ENCODE measurements around the gene PIGU. TPM values are rescaled to one million over a fixed set of nuclear protein-coding genes. Genes with fewer than 3 reads are reported as not detected.
"Not testable (repeated sequence)": the region's sequence is repeated elsewhere in the genome, so short reads cannot be mapped to it uniquely, and the experiment has no call there.

The PIGU gene
- 7.8 and 8.3 TPM in 2 replicates for total RNA-seq

GRCh38 chr20:34676642-34677373 is at the start of gene PIGU:
Gene PIGU, minus strand, starts transcription at chr20:34677092. Its CDS starts 7 bp downstream, at chr20:34677085.
- DNase-seq = peak; percentile 97

- DNase-seq = no peak
These were observed 47.3 kb upstream of the PIGU start for GRCh38 chr20:34724172-34724571.

- not testable (repeated sequence) for DNase-seq
These were observed 45.7 kb upstream of the PIGU start for GRCh38 chr20:34722560-34722959.

- peak; percentile 23 for DNase-seq
These were observed 43.4 kb upstream of the PIGU start for GRCh38 chr20:34720266-34720665.

GRCh38 chr20:34719242-34720017 is 42.5 kb upstream of the PIGU start:
- not testable (repeated sequence) for DNase-seq

- no peak for DNase-seq
These were observed 40.6 kb upstream of the PIGU start for GRCh38 chr20:34717230-34718095.

GRCh38 chr20:34716921-34717229 is 40.0 kb upstream of the PIGU start:
- no peak for DNase-seq

GRCh38 chr20:34715384-34715783 is 38.5 kb upstream of the PIGU start:
- DNase-seq = no peak

- not testable (repeated sequence) for DNase-seq
These were observed 37.1 kb upstream of the PIGU start for GRCh38 chr20:34713944-34714515.

- peak; percentile 96 for DNase-seq
These were observed 36.5 kb upstream of the PIGU start for GRCh38 chr20:34713194-34713943.

GRCh38 chr20:34712525-34713192 is 35.8 kb upstream of the PIGU start:
- DNase-seq = no peak

- no peak for DNase-seq
These were observed 35.0 kb upstream of the PIGU start for GRCh38 chr20:34711813-34712430.

- DNase-seq = no peak
These were observed 34.1 kb upstream of the PIGU start for GRCh38 chr20:34710861-34711574.

- no peak for DNase-seq
These were observed 33.6 kb upstream of the PIGU start for GRCh38 chr20:34710568-34710839.

- peak; percentile 75 for DNase-seq
These were observed 33.1 kb upstream of the PIGU start for GRCh38 chr20:34709831-34710567.

GRCh38 chr20:34709044-34709830 is 32.3 kb upstream of the PIGU start:
- peak; percentile 84 for DNase-seq

- peak; percentile 73 for DNase-seq
These were observed 31.7 kb upstream of the PIGU start for GRCh38 chr20:34708621-34709043.

GRCh38 chr20:34706912-34707784 is 30.3 kb upstream of the PIGU start:
- DNase-seq = no peak
